ENCODE results near the gene SARNP. TPM values are rescaled to one million over a fixed set of nuclear protein-coding genes. Genes with fewer than 3 reads are reported as not detected.
A peak's percentile ranks its signal among the peaks of the same experiment; 100 is the strongest.
"Not testable (repeated sequence)": the region's sequence is repeated elsewhere in the genome, so short reads cannot be mapped to it uniquely, and the experiment has no call there.

Gene SARNP
- total and polyA plus RNA-seq, 9 of the 15 experiments (the other 6 are each of a cell fraction or from before 2014, with no cell fraction given): 70.1 to 400 (median 198) TPM

GRCh38 chr12:55758575-55758974 lies 58.9 kb downstream of the SARNP start:
- H3K9ac ChIP-seq (ENCODE audit: insufficient read depth in 1 of 2, low read depth in 2 of 2, low read length in 2 of 2); in situ Hi-C loops (cut with MboI); H3K4me1 ChIP-seq (replicated peaks in 1 of 2; ENCODE audit: control insufficient read depth in 2 of 2, insufficient read depth in 2 of 2, low read length in 2 of 2); H3K4me2 ChIP-seq (ENCODE audit: insufficient read depth, low read length); H3K27ac ChIP-seq (ENCODE audit: extremely low read depth, low read depth, low read length); H3K79me2 ChIP-seq (ENCODE audit: control insufficient read depth, insufficient read depth, low read length); FAIRE-seq; ATAC-seq; H4K20me1 ChIP-seq (replicated peaks; ENCODE audit: control insufficient read depth, insufficient read depth, low read length); DNase-seq (ENCODE audit: extremely low read depth in 1 of 4, low spot score in 3 of 4); H2AFZ ChIP-seq (ENCODE audit: low read depth, low read length); H3K4me3 ChIP-seq; BruUV-seq (replicated peaks); CTCF ChIA-PET (ENCODE audit: low intra/inter-chr PET ratio); H3K9me1 ChIP-seq (ENCODE audit: control insufficient read depth, insufficient read depth, low read length); H3K9me3 ChIP-seq (replicated peaks; ENCODE audit: control insufficient read depth, insufficient read depth, low read depth, low read length); intact Hi-C loops (cut with micrococcal nuclease); H3K27me3 ChIP-seq (ENCODE audit: control insufficient read depth in 2 of 2, insufficient read depth in 2 of 2, low read length in 2 of 2): not testable (repeated sequence)
- POLR2A ChIA-PET: interaction anchor here (2.3 kb wide), 1 partner anchor 11 kb away, joined by 15 read pairs; no protein-coding TSS in a partner anchor
- H3K36me3 ChIP-seq (ENCODE audit: control insufficient read depth, insufficient read depth, low read length): peaks cover 92% of the 10 kb centered on the region
- WGBS (ENCODE audit: insufficient coverage, low coverage, missing lambda C conversion rate): 100% methylated on average over 2 of the region's 4 CpGs
- 0 out of 3 replicates have a peak, but pooled peaks of 1 of the 2 experiments have one; percentile 18 for TF ChIP-seq CBX3 (IDR thresholded peaks at IDR 0.05; ENCODE audit: borderline replicate concordance in 1 of 2, low read length in 2 of 2)
- peak; percentile 68 for TF ChIP-seq ZNF316 (IDR thresholded peaks at IDR 0.05)
- TF ChIP-seq TRIM28 (IDR thresholded peaks at IDR 0.05): peak; percentile 72; the same call in 1 of the 2 replicates

- ATAC-seq: no peak; the same call in 2 of the 3 replicates
- H3K9ac ChIP-seq (ENCODE audit: insufficient read depth in 1 of 2, low read depth in 2 of 2, low read length in 2 of 2): no peak overlapping the region
- no peaks in the 10 kb centered on the region for H3K27me3 ChIP-seq (ENCODE audit: control insufficient read depth in 2 of 2, insufficient read depth in 2 of 2, low read length in 2 of 2)
- H3K9me1 ChIP-seq (ENCODE audit: control insufficient read depth, insufficient read depth, low read length): no peaks in the 10 kb centered on the region
- H3K4me2 ChIP-seq (ENCODE audit: insufficient read depth, low read length): no peak overlapping the region
- 82% methylated on average over 2 of the region's 2 CpGs for WGBS (ENCODE audit: insufficient coverage, low coverage, missing lambda C conversion rate)
- no peak for DNase-seq (ENCODE audit: extremely low read depth in 1 of 4, low spot score in 3 of 4)
- no peak overlapping the region for H3K4me3 ChIP-seq
- no peaks in the 10 kb centered on the region for H3K79me2 ChIP-seq (ENCODE audit: control insufficient read depth, insufficient read depth, low read length)
- H3K36me3 ChIP-seq (ENCODE audit: control insufficient read depth, insufficient read depth, low read length): peaks cover 95% of the 10 kb centered on the region
- POLR2A ChIA-PET: interaction anchor here (2.3 to 6.9 kb wide), 2 partner anchors 10 to 14 kb away, joined by 15 to 44 read pairs; partner anchors contain the start of gene GDF11
- H4K20me1 ChIP-seq (replicated peaks; ENCODE audit: control insufficient read depth, insufficient read depth, low read length): no peaks in the 10 kb centered on the region
- intact Hi-C loops (cut with micrococcal nuclease): no loop called here
- no peaks in the 10 kb centered on the region; the same call in 1 of the 2 replicates for H3K9me3 ChIP-seq (replicated peaks; ENCODE audit: control insufficient read depth, insufficient read depth, low read depth, low read length)
- no peak for FAIRE-seq
- BruUV-seq (replicated peaks): no TSS peak
- H3K27ac ChIP-seq (ENCODE audit: extremely low read depth, low read depth, low read length): no peak overlapping the region
- no peak overlapping the region for H2AFZ ChIP-seq (ENCODE audit: low read depth, low read length)
- TF ChIP-seq ATF3 (IDR thresholded peaks at IDR 0.05) (no peak), ATF3 (CRISPR knock-in tag; conservative IDR thresholded peaks at IDR 0.05) (no peak), CREM (IDR thresholded peaks at IDR 0.05; ENCODE audit: low read depth) (no peak), ZNF586 (CRISPR knock-in tag; conservative IDR thresholded peaks at IDR 0.05) (no peak), RNF2 (IDR thresholded peaks at IDR 0.05) (no peak), NFYB (IDR thresholded peaks at IDR 0.05; ENCODE audit: extremely low read depth, insufficient read length) (no peak), SUPT5H (IDR thresholded peaks at IDR 0.05) (0 out of 2 replicates have a peak, but pooled peaks have one; percentile 15), TEAD1 (CRISPR knock-in tag; IDR thresholded peaks at IDR 0.05) (no peak)
- TF ChIP-seq, protein P1, sequence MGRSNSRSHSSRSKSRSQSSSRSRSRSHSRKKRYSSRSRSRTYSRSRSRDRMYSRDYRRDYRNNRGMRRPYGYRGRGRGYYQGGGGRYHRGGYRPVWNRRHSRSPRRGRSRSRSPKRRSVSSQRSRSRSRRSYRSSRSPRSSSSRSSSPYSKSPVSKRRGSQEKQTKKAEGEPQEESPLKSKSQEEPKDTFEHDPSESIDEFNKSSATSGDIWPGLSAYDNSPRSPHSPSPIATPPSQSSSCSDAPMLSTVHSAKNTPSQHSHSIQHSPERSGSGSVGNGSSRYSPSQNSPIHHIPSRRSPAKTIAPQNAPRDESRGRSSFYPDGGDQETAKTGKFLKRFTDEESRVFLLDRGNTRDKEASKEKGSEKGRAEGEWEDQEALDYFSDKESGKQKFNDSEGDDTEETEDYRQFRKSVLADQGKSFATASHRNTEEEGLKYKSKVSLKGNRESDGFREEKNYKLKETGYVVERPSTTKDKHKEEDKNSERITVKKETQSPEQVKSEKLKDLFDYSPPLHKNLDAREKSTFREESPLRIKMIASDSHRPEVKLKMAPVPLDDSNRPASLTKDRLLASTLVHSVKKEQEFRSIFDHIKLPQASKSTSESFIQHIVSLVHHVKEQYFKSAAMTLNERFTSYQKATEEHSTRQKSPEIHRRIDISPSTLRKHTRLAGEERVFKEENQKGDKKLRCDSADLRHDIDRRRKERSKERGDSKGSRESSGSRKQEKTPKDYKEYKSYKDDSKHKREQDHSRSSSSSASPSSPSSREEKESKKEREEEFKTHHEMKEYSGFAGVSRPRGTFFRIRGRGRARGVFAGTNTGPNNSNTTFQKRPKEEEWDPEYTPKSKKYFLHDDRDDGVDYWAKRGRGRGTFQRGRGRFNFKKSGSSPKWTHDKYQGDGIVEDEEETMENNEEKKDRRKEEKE (IDR thresholded peaks at IDR 0.05; ENCODE audit: borderline replicate concordance in 1 of 2, control insufficient read depth in 1 of 2, low read depth in 2 of 2, low read length in 1 of 2): no peak
- H3K4me1 ChIP-seq (replicated peaks in 1 of 2; ENCODE audit: control insufficient read depth in 2 of 2, insufficient read depth in 2 of 2, low read length in 2 of 2): no peaks in the 10 kb centered on the region; a peak in 1 of 5 replicates
- in situ Hi-C loops (cut with MboI): no loop called here
- CTCF ChIA-PET (ENCODE audit: low intra/inter-chr PET ratio): no interaction called here
Observed at GRCh38 chr12:55757701-55758100, 59.8 kb downstream of the SARNP start.

Data from K562 (cell line).